H1 (cell line): ENCODE results near the gene PRKN. TPM values are rescaled to one million over a fixed set of nuclear protein-coding genes. Genes with fewer than 3 reads are reported as not detected.

ENCODE experiments used
- PHF8 ChIP-seq: fragments of 200-600 bp; sonication (generic); conservative IDR thresholded peaks from 2 replicates; pipeline ENCODE4 v1.7.1; 2012; ENCODE audit warnings: low read depth, mild to moderate bottlenecking, inconsistent platforms, low read length, moderate library complexity
- polyA plus RNA-seq, 7 experiments: library from polyadenylated mRNA; depleted of rRNA in 3 of 7; stranded (reverse) in 5 of 7; unstranded in 2 of 7; fragments of >200 nt in 5 of 7; fragments of 200-250 nt in 2 of 7; gene quantifications; 1 replicate in 5 of 7; 2 replicates in 1 of 7; 4 replicates in 1 of 7; pipeline versions ENCODE4 v1.2.1 to v1.2.3, GENCODE V29; 2011 to 2013; ENCODE audit warnings: missing spikeins in 2 of 7, mixed read lengths in 2 of 7
- total RNA-seq: library from RNA; stranded (reverse); fragmentation: NEBNext Ultra II Directional; extraction: Animal tissue kit (Norgen Biotek cat#: 25700); gene quantifications from 2 replicates; pipeline ENCODE4 v1.2.1, GENCODE V29; 2021

The PRKN gene
- total and polyA plus RNA-seq, 2 of the 8 experiments (the other 6 are each of a cell fraction or from before 2014, with no cell fraction given), result 0.13 to 0.29 TPM

DNA sequence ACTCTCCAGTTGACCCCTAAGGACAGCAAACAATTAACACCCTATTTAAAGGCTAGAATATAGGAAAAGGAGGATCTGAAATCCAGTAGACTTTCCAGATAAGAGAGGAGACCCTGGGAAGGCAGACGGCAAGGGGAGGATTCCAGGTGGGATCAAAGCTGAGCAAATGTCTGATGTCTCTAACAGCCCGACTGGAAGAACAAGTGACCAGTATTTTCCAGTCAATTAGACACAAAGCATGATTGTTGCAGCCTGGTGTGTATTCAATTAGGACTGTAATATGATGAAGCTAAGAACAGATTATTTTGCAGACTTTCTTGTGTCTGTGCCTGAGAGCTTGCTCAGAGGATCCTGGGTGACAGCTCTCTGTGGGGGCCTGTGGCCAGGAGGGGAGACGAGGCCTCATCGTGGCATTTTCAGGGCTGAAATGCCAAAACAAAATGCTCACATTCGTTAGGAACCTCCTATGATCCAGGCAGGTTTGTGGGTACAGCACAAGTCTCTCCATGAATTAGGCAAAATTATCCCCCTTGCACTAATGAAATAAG, 981.9 kb downstream of the PRKN start (continued):
- TF ChIP-seq PHF8, result no peak
